T-helper 1 cell treated with Interleukin-12 subunit alpha and Interleukin-12 subunit beta and Interleukin-4 antibody, amounts not matched to agents 30 ng/mL and 1 ng/mL, for 36 hours (primary cell): ENCODE data around the gene DSCAML1. TPM values are rescaled to one million over a fixed set of nuclear protein-coding genes. Genes with fewer than 3 reads are reported as not detected.

Experiments
- intact Hi-C: fragments of 100-400 bp; cut with micrococcal nuclease; formaldehyde crosslinking; loops from one replicate; pipeline ENCODE4 v1.15.1; 2024
- total RNA-seq: library from RNA; stranded (reverse); gene quantifications from 2 replicates; pipeline ENCODE4 v1.2.3, GENCODE V29; 2022

Gene DSCAML1
- total RNA-seq, 1 donor from 2014 or later = 0.27 TPM

DNA sequence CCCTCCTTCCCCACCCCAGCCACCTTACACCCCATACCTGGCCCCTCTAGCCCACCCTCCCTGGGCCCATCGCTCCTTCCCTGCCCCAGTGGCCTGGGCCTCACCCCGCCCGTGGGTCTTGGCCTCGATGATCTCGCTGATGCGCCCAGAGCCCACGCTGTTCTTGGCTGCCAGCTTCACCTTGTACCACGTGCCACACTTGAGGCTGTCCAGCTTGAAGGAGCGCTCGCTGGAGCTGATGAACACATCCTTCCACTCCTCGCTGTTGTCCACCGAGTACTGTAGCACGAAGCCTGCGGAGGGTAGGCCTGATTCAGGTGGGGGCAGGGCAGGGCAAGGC lies 359.3 kb downstream of the DSCAML1 start:
- intact Hi-C loops = no loop called here

DNA sequence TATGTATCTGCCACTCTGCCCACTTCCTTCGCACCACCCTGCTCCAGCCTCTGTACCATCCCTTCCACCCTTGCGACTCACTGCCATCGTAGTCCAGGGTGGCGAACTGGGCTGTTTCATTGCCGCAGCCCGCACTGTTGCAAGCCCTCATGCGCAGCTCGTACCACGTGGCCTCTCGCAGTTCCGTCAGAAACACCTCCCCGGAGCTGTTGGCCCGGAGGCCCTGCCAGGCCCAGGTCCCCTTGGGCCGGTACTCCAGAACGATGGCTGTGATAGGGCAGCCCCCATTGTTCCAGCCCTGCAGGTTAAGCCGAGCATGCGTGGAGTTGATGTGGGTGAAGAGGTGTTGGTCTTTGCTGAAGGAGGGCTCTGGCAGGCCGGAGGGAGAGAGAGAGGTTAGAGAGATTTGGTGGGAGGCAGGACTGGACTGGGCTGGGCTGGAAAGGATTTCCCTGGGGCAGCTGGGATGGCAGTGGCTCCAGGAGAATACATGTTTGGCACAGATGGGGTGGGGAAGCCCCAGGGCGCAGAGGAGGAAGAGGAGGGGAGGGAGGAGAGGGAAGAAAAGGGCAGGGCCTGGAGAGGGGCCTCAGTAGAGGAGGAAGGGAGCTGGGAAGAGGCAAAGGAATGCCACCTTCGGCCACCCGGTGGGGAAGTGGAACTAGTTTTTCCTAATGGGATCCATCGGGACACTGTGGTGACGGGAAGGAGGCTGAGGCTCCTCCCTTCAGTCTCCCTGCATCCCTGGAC lies 359.8 kb downstream of the DSCAML1 start:
- intact Hi-C loops = no loop called here

DNA sequence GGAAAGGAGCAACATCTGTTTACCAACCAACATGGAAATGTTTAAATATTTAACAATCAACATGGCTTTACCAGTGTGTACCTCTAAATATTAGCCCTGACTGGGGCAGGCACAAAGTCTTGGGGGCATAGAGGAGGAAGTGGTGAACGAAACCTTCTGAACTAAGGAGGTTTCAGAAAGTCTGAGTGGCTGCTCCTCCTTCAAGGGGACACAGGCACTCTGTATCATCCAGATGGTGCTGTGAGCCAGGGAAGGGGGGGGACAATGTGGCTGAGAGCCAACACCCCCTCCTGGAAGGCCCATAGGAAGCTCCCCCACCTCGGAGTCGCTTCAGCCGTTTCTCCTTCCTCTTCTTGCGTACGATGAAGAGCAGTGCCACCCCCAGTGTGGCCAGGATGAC lies 361.7 kb downstream of the DSCAML1 start:
- intact Hi-C loops = no loop called here

DNA sequence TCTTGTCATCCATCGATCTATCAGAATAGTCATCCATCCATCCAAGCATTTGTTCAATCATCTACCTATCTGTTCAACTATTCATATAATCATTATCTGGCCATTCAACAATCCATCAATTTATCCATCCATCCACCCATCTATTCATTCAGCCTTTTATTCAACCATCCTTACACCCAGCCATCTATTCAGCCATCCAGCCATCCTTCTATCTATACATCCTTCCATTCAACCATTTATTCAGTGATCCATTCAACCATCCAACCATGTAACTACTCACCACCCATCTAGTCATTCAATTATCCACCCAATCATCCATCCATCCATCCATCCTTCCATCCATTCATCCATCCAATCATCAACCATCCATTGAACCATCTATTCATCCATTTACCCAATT lies 362.5 kb downstream of the DSCAML1 start:
- intact Hi-C loops = no loop called here

DNA sequence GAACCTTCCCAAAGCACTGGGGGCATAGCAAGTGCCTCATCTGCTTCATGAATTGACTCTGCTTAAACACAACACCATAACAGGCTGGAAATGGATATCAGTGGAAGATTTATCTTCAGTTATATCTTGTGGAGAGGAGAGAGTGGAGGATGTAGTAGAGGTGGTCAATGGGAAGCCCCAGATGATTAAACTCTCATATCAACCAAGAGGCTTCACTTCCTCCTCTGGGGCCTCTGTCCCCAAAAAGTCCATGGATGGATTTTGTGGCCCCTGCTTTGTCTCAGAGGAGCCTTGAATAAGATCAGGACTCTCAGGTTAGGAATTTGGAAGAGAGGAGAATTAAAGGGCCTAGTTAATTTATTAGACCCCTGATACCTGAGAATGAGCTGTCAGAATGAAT lies 363.3 kb downstream of the DSCAML1 start:
- intact Hi-C loops = no loop called here

DNA sequence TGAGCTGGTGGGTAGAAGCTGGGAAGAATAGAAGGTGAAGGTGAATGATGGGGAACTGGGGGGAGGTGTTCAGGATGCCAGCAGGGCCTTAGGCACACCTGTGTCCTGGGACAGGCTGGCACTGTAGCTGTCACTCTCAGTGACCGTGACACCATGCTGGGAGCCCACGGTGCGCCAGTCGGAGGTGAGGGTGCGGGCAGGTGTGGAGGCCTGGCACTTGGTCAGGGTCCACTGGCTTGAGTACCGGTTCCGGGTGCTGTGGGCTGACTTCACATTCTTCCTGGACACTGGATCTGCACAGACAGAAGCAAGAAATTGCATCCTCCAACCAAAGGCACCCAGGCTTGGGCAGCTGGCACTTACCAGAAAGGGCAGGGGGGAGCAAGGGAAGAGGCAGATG lies 365.6 kb downstream of the DSCAML1 start:
- intact Hi-C loops = no loop called here

DNA sequence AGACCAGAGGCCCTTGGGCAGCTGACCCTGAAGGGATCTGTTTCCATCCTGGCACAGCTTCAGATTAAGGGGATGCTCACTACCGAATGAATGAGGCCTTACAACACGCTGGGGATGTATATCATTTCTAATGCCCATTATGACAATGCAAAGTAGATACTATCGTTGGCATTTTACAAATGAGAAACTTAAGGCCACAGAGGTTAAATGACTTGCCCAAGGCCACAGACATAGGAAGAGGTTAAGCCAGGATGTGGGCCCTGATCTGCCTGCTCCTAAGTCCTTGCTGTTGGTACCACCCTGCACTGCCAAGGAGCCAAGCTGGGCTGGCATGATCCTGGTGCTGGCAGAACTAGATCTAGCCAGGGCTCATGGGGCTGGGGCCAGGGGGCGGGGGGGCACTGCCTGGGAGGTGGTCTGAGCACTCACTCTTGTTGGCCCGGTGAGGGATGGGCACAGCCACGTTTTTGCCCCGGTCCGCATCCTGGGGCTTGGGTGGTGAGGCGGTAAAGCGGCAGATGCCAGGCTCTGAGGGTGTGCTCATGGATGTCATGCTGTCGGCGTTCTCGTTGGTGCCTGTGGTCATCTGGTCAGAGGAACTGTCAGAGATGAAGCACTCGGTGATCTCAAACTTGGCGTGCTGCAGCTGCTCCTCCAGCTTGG lies 366.6 kb downstream of the DSCAML1 start:
- intact Hi-C loops = no loop called here

DNA sequence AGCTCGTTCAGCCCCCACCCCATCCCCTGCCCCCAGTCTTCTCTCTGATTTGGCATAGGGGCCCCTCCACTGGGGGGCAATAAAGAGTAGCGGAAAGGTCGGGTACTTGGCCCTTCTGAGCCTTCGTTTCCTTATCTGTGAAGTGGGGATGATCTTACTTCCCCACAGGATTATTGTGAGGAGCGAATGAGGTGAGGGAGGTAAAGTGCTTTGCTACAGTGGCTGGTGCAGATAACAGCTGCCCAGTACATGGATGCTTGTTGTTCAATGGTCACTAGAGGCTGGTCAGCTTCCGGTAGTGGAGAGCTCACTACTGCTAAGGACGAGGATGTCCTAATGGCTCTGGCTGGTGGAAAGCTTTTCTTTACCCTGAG lies 368.2 kb downstream of the DSCAML1 start:
- intact Hi-C loops = loop anchor here (5.0 kb wide), 1 partner anchor 623 kb away; no protein-coding TSS in a partner anchor

DNA sequence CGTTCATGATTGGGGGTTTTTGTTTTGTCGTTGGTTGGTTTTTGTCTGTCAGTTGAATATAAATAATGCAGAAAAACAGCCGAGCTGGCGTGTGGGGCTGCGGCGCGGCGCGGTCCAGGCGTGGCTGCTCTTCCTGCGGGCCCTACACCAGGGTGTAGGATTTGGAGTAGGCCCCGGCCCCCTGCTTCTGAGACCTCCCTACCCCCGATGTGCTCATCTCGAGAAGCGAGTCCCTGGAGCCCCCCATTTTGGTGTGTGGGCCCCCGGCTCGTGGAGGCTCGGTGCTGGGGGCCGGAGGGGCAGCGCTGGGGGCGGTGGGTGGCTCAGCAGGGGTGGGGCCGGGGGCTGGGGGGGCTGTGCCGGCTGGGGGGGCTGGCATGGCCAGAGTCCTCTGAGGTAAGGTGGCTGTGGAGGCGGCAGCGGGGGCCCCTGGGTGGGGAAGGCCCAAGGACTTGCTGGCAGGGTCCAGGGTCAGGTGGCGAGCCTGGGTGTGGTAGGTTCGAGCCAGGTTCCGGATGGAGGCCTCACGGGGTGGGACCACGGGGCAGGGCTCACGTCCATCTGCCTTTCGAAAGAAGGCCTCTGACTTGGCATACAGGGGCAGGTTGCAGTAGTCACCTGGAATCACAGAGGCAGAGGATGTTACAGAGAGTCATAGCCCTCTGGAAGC lies 368.7 kb downstream of the DSCAML1 start:
- intact Hi-C loops = loop anchor here (5.0 kb wide), 1 partner anchor 624 kb away; no protein-coding TSS in a partner anchor

DNA sequence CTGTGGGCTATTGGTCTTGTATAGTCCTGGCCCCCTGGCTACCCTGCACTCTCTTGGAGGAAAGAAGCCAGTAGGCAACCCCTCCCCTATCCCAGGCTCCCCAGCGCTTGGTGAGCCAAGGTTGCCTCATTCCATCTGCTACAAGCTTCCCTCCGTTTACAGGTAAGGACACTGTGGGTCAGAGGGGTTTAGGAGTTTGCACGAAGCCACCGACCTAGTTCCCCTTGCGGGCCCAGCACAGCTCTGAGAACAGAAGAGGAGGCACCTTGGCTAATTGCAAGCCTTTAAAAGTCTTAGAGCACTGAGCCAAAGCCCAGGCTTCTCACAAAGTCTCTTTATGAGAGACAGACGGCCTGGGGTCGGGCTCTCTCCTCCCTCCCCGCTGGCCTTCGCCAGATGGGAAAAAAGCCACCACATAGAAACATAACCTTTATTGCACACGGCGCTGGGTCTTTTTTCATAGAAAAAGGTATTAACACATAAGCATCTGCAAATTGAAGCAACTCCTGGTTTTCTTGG lies 369.6 kb downstream of the DSCAML1 start:
- intact Hi-C loops = loop anchor here (2.0 to 5.0 kb wide), 2 partner anchors 523 to 625 kb away; no protein-coding TSS in a partner anchor

DNA sequence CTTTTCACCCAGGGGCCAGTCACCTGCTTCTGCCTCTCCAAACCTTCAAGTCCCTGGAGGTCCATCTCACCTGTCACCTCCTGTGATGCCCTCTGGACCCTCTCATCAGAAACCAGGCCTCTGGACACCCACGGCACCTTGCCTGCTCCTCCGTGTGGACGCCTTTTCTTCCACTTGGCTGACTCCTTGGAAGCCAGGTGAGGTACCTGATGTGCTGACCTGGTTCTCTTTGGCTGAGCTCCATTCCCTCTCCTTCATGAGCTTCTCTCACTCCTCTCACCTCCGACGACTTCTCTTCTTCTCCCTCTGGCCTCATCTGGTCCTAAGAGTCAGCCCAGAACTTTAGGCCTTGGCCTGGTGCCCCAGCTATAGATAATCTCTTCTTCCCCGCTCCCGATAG lies 370.1 kb downstream of the DSCAML1 start:
- intact Hi-C loops = loop anchor here (1.0 to 5.0 kb wide), 5 partner anchors 52 to 625 kb away; no protein-coding TSS in a partner anchor

DNA sequence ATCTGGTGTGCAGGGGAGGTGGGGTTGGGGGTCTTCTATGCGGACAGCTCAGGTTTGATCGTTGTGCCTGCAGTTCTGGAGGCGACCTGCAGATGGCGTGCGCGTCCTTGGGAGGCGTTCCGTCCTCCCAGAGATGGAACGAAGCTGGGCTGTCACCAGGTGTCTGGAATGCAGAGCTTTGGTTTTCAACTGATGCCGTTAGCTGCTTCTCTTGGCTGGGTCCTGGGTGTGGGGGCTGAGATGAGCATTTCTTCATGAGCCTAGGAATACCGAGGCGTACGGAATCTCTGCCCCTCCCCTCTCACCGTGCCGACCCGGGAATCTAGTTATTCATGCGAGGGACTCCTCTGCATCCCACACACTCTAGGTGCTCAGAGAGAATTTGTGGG lies 370.7 kb downstream of the DSCAML1 start:
- intact Hi-C loops = loop anchor here (1.0 to 5.0 kb wide), 5 partner anchors 53 to 626 kb away; no protein-coding TSS in a partner anchor

DNA sequence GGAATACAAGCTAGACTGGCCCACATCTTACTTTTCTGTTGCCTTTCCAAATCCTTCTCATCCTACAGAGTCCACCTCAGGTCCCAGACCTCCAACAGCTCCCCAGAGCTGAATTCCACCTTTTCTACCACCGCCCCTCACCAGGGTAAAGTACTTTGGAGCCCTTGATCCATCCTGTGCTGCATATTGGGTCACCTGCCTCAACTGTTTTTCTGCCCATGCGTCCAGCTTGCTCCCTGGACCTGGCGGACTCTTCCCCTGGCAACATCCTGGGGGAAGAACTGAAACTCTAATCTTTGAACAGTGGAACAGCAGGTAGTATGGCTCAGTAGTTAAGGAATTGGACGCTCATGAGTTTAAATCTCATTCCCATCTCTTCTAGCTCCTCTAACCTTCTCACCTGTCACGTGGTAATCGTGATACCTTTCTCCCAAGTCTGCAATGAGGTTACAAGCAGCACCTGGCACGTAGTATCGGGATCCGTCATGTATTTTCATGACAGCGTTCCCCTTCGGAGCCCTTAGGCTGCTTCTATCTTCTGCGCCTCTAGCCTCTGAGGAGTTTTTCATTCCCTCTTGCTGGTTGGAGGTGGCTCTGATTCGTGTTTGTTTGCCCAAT lies 371.2 kb downstream of the DSCAML1 start:
- intact Hi-C loops = loop anchor here (1.0 to 5.0 kb wide), 5 partner anchors 54 to 627 kb away; no protein-coding TSS in a partner anchor

DNA sequence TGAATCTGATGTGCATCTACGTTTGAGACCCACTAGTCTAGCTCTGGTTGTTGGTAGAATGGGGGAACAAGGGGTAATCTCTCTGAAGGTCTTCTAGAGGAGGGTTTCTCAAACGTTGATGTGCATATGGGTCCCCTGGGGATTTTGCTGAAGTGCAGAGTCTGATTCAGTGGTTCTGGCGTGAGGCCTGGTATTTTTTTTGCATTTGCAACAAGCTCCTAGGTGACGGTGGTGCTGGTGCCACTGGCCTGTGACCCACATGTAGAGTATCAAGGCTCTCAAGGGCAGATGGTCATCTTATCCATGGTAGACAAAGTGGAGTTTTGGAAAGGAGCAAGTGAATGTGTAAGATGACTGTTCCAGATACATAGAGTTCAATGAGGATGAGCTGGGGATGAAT lies 372.2 kb downstream of the DSCAML1 start:
- intact Hi-C loops = loop anchor here (5.0 kb wide), 1 partner anchor 628 kb away; no protein-coding TSS in a partner anchor

DNA sequence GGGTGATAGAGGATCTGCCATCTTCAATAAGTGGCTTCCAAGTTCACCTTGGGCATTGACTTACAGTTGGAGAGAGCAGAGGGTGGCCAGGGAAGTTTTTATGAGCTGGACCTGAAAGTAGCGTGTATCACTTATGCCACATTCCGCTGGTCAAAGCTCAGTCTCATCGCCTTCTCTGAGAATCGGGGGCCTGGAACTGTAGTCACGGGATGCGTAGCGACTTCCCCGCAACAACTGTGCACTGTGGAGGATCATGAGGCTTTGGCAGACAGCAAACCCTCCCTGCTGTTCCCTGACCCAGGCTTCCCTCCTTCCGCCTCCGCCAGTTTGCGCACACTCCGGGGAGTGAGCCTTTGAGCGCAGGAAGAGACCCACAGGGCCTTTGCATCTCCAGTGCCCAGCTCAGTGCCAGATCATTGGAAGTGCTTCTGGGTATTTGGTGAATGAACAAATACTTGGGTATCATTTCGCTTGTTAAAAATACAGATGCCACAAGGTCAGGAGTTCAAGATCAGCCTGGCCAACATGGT lies 373.9 kb downstream of the DSCAML1 start:
- intact Hi-C loops = no loop called here

DNA sequence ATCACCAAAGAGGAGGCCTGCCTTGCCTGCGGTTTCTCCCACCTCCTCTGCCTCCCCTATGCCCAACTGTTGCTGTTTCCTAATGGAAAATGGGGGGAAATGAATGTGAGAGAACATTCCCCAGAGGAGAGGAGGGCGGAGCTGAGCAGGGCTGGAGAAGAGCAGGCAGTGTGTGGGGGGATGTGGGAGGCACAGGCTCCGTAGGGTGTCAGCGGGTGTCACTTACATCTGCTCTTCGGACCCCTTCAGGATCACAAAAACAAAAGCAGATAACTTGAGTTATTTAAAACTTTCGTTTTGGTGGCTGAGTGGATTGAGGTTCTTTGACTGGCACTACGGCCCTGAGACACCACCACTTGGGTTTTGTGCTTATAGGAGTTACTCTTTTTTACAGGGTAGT lies 375.5 kb downstream of the DSCAML1 start:
- intact Hi-C loops = no loop called here

DNA sequence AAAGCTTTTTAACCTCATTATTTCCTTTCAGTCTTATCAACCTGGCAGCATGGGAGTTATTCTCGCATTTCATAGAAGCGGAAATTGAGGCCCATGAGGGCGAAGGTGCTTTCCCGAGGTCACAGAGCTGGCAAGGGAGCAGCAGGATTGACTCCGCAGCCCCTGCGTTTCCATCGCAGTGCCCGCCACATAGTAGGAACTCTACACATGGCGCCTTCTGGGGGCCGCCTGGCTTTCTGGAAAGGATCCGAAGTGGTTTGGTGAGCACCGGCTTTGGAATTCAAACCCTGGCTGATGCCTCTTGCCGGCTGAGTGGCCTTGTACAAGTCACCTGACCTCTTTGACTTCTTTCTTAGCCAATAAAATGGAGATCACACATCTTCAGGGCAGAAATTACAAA lies 376.0 kb downstream of the DSCAML1 start:
- intact Hi-C loops = no loop called here

DNA sequence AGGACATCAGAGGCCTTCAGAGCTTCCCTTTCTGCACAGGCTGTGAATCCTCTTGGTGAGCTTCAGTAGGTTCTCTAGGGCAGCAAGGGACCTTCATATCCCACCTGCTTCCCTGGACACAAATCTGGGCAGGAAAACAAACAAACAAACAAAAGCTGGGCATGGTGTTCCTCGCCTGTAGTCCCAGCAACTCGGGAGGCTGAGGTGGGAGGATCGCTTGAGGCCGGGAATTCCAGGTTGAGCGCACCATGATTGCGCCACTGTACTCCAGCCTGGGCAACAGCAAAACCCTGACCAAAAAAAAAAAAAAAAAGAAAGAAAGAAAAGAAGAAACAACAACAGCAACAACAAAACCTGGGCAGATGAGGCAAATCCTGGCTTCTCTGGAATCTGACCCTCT lies 376.4 kb downstream of the DSCAML1 start:
- intact Hi-C loops = no loop called here

DNA sequence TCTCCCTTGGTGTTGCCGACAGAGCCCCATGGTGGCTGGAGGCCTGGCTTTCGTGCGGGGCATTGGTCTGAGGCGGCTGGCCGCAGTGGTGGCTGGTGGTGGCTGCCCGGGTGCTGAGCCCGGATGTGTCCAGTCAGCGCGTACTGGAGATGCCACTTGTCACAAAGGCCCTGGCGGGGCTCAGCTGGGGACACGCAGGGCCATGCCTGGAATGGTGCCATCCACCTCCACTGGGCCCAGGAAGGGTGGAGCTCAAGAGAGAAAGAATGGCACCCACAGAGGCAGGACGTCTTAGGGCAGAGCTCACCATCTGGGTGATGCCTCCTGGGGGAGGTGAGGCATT lies 376.9 kb downstream of the DSCAML1 start:
- intact Hi-C loops = no loop called here

DNA sequence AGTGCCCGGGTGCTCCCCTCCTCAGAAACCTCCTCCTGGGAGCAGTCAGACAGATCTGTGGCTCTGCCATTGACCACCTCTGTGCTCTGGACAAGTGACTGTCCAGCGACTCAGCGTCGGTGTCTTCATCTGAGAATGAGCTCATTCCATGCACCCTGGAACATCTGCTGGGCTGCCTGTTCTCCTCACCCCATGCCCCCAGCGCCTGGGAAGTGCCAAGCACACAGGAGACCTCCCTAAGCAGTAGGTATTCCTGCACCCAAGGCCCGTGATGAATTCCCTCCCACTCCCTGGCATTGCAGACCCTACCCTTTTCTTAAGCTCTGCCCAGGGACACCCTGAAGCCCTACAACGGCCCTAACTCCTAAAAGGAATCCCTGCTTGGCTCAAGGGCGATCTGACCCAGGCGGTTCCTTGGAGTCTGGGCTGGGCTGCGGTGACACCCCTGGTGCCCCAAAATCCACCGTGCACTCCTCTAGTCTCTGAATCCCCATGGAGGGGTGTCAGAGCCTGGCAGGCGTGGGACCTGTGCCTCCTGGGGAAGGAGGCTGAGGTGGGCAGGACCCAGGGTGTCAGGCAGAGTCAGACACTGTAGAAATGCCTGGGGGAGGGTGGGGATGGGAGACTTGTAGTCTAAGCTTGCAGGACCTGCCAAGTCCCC lies 377.4 kb downstream of the DSCAML1 start:
- intact Hi-C loops = no loop called here
